Neutrophil (primary cell): ENCODE measurements around the gene DOK6.
"Not testable (repeated sequence)": the region's sequence is repeated elsewhere in the genome, so short reads cannot be mapped to it uniquely, and the experiment has no call there.

ENCODE experiments used
- H3K27ac ChIP-seq: fragments of 200-600 bp; sonication (generic); 2 replicates; pipeline ENCODE4 v1.5.1; 2016; ENCODE audit warnings: mild to moderate bottlenecking, moderate library complexity
- H3K27me3 ChIP-seq: fragments of 200-600 bp; sonication (generic); 2 replicates; pipeline ENCODE4 v1.6.0; 2016; ENCODE audit warnings: mild to moderate bottlenecking
- H3K36me3 ChIP-seq: fragments of 200-600 bp; sonication (generic); 2 replicates; pipeline ENCODE4 v1.5.1; 2017
- H3K4me1 ChIP-seq, 2 experiments: fragments of 200-600 bp in 1 of 2; sonication (generic) in 1 of 2; 1 replicate in 1 of 2; 2 replicates in 1 of 2; pipeline versions ENCODE4 v1.5.1 to v1.6.1; 2013 to 2016; ENCODE audit warnings: low read depth in 1 of 2, low read length in 1 of 2, mild to moderate bottlenecking in 1 of 2, moderate library complexity in 1 of 2; ENCODE audit not compliant: control insufficient read depth in 1 of 2, insufficient read depth in 1 of 2
- H3K4me3 ChIP-seq, 2 experiments: fragments of 200-600 bp in 1 of 2; sonication (generic) in 1 of 2; 1 replicate in 1 of 2; 2 replicates in 1 of 2; pipeline ENCODE4 v1.5.1; 2013 to 2016; ENCODE audit warnings: low read depth in 1 of 2, low read length in 1 of 2, mild to moderate bottlenecking in 1 of 2, moderate library complexity in 1 of 2
- H3K9me3 ChIP-seq: fragments of 200-600 bp; sonication (generic); 2 replicates; pipeline ENCODE4 v1.5.1; 2016
- CTCF ChIP-seq: fragments of 200-600 bp; sonication (generic); IDR thresholded peaks from 2 replicates; pipeline ENCODE4 v1.5.1; 2016; ENCODE audit warnings: antibody characterized with exemption

Gene DOK6

GRCh38 chr18:69651243-69651642, 250.6 kb downstream of the DOK6 start:
- H3K9me3 ChIP-seq = no peaks in the 10 kb centered on the region
- H3K27ac ChIP-seq = no peak overlapping the region
- H3K4me1 ChIP-seq = no peaks in the 10 kb centered on the region
- no peak for TF ChIP-seq CTCF
- H3K27me3 ChIP-seq = no peaks in the 10 kb centered on the region
- no peak overlapping the region for H3K4me3 ChIP-seq
- H3K36me3 ChIP-seq = no peaks in the 10 kb centered on the region

GRCh38 chr18:69655816-69656215, 255.1 kb downstream of the DOK6 start:
- Histone ChIP-seq H3K9me3 (no peaks in the 10 kb centered on the region), H3K36me3 (no peaks in the 10 kb centered on the region), H3K27me3 (no peaks in the 10 kb centered on the region), H3K4me1 (no peaks in the 10 kb centered on the region), H3K27ac (no peak overlapping the region), H3K4me3 (no peak overlapping the region)
- no peak for TF ChIP-seq CTCF

GRCh38 chr18:69658103-69658502, 257.4 kb downstream of the DOK6 start:
- Histone ChIP-seq H3K4me3 (no peak overlapping the region), H3K27me3 (no peaks in the 10 kb centered on the region)
- no peak for TF ChIP-seq CTCF

GRCh38 chr18:69658685-69659084, 258.0 kb downstream of the DOK6 start:
- H3K27ac ChIP-seq = no peak overlapping the region
- no peaks in the 10 kb centered on the region for H3K27me3 ChIP-seq
- no peaks in the 10 kb centered on the region for H3K36me3 ChIP-seq
- H3K9me3 ChIP-seq = no peaks in the 10 kb centered on the region
- H3K4me1 ChIP-seq = no peaks in the 10 kb centered on the region
- no peak overlapping the region for H3K4me3 ChIP-seq
- TF ChIP-seq CTCF = no peak

More at GRCh38 chr18:69658103-69658502, 257.4 kb downstream of the DOK6 start:
- H3K36me3 ChIP-seq = no peaks in the 10 kb centered on the region
- no peaks in the 10 kb centered on the region for H3K9me3 ChIP-seq
- H3K4me1 ChIP-seq = no peaks in the 10 kb centered on the region
- H3K27ac ChIP-seq = no peak overlapping the region

DNA sequence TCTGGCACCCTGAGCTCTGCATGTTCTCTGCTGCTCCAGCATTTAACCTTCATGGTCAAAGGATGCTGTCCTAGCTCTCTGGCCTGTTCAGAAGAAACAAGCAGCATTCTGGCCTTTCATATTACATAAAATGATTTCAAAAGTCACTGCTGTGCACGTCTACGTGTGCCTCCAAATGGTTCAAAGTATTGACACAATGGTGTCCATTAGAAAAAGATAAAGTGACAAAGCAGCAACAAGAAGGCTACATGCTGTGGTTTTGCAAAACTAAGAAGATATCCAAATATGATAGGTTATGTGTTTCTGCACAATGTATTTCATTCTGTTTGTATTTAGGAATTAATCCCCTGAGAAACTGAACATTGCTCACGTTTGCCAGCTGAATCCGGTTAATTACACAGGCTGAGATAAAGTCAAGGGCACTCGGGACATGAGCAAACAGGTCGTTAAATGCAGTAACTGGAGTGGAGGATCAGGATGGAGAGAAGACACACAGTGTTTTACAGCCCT, 258.5 kb downstream of the DOK6 start:
- H3K27ac ChIP-seq = no peak overlapping the region
- H3K9me3 ChIP-seq = no peaks in the 10 kb centered on the region
- no peaks in the 10 kb centered on the region for H3K36me3 ChIP-seq
- H3K4me1 ChIP-seq = no peaks in the 10 kb centered on the region
- no peak for TF ChIP-seq CTCF
- no peak overlapping the region for H3K4me3 ChIP-seq
- H3K27me3 ChIP-seq = no peaks in the 10 kb centered on the region

- H3K27me3 ChIP-seq, H3K4me3 ChIP-seq, H3K9me3 ChIP-seq, H3K27ac ChIP-seq, H3K4me1 ChIP-seq, H3K36me3 ChIP-seq: not testable (repeated sequence)
Measured at GRCh38 chr18:69662090-69662489, 261.4 kb downstream of the DOK6 start.
